CD1c-positive myeloid dendritic cell (primary cell): ENCODE results near the gene FOXJ1.
A peak's percentile ranks its signal among the peaks of the same experiment; 100 is the strongest.

Source experiments
- DNase-seq: peaks from one replicate; pipeline ENCODE4 v3.0.0-alpha.2; 2016; ENCODE audit errors: extremely low spot score

Gene FOXJ1

DNA sequence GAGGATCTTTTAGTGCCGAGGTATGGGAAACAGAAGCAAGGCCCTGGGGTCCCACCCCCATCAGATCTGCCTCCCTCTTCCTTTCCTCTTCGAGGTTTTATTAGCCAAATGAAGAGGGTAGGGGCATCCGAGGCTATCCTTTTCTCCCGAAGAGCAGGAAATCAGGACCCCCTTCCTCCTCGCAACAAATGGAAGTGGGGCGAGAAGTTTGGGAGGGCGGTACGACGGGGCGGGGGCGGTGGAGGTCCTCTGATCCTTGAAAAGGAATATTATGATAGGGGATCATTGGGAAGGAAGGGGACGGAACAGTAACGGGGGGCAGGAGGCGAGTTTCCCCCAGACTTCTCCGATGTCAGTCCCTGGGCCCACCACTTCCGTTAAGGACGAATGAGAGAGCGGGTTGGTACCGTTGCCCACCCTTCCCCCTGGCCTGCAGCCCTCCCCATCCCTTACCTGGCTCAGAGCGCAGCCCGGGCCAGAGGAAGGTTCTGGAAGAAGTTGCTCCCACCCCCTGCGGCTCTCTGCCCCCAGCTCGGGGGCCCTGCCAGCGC, 309 bp downstream of the FOXJ1 start:
- no peak for DNase-seq

DNA sequence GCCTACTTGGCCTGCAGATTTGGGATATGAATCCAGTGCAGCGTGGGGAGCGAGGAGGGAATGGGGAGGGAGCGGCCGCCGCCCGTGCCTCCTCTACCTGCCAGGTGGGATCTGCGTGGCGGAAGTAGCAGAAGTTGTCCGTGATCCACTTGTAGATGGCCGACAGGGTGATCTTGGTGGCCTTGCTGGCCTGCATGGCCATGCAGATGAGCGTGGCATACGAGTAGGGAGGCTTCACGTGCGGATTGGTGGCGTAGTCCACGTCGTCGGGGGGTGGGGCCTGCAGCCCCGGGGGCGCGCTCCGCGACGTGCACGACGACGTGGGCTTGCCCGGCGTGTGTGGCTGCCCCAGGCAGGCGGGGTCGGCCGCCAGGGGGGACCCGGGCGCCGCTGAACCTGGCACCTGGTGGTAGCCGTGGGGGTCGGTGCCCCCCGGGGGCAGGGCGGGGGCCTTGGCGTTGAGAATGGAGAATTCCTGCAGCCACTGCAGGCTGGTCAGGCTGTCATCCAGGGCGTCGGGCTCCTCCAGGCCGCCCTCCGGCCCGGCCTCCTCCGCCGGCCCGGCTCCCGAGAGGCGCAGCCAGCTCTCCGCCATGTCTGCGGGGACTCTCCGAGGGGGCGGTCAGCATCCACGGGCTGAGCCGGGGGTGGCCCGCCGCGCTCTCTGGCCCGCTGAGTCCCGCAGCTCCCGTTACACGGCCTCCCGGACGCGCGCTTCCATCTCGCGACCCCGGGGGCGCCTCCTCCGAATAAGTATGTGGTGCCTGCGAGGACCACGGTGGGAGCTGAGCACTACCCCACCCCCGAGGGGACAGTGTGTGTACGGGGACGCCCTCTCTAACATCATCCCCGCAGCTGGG, 1.0 kb downstream of the FOXJ1 start:
- peak; percentile 30 for DNase-seq

DNA sequence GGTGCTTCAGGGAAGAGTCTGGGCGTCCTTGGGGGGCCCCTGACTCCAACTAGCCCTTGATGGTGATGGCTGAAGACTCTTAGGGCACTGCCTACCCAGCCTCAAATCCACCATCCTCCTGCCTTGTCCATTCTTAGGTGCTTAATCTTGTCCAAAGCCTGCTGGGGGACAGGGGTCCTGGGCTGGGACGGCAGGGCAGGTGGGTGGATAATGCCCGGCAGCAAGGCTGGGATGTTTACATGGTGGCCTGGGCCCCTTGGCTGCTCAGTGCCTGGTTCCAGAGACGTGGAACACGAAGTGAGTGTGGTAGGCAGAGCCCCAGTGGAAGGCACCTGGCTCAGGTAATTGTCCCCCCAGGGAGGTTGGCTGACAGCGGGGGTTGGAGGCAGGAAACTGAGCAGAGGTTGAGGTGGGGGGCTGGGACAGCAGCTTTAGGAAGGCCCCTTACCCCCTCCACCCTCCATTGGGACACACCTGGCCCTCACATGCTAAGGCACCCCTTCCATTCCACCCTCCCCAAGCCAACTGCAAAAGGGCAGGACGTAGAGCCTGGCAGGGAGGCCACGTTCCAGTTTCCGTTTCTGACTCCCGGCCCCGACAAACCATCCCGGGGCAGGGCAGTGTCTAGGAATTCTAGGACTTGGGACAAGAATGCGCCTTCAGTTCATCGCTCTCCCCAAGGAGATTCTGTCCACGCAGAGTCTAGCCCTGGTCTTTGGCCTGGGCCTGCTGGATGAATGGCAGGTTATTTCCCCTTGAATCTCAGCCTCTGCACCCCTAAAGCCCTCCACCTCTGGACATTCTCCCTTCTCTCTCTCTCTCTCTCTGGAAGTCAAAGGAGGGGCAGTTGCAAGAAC, 1.9 kb downstream of the FOXJ1 start:
- no peak for DNase-seq

DNA sequence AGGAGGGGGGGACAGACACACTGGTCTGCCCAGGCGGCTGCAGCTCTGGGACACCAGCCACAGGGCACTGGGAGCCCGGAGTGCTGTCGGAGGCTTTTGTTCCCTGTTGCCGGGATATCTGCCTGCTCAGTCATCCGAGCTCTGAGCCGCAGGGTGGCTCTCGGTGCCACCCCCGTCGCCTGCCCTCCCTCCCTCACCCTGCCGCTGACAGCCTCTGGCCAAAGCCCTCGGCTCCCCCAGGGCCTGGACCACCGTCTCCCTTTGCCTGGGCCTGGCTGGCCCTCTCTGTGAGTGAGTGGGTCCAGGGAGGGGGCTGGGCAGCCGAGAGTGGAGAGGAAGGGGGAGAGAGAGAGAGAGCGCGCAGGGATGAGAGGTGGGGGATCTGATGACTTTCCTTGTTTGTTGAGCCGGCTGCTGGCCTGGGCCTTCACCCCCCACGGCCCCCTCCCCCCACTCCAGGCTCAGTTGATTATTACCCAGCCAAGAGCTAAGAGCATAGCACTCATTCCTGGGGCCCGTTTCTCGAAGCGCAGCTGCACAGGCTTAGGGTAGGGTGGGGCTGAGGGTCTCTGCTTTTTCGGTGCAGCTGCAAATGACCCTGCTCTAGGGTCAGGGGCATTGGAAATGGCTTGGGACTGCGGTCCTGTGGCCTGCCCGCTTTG, 2.7 kb downstream of the FOXJ1 start:
- no peak for DNase-seq

DNA sequence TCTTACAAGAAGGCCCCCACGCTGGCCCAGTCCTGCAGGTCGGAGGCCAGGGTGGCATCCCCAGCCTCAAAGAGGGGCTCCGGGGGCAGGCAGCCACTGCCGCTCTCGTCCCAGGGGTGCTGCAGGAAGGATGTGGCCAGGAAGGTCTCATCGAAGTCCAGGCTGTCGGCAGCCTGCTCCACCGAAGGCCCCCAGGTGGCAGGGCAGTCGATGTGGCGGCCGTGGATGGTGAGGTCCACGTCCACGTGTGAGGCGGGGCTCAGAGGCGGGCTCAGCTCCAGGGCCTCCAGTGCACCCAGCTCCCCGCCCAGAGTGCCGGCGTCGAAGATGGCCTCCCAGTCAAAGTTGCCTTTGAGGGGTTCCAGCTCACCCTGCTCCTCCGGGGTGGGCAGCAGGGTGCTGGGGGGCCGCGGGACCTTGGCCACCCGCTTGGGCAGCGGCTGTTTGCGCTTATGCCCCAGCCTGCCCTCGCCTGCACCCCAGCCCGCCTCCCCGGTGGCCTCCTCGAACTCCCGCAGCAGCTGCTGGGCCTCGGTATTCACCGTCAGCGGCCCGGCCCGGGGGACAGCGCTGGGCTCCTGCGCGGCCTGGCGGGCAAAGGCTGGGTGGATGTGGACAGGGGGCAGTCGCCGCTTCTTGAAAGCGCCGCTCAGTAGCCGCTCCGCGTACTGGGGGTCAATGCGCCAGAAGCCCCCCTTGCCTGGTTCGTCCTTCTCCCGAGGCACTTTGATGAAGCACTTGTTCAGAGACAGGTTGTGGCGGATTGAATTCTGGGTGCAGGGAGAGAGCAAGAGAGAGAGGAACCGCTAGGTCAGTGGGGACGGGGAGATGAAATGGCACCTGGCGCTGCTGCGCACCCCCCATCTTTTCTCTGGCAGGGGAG, 3.5 kb downstream of the FOXJ1 start:
- no peak for DNase-seq

GRCh38 chr17:76137001-76137350, 4.1 kb downstream of the FOXJ1 start:
- DNase-seq: no peak

GRCh38 chr17:76136276-76137000, 4.6 kb downstream of the FOXJ1 start:
- no peak for DNase-seq

DNA sequence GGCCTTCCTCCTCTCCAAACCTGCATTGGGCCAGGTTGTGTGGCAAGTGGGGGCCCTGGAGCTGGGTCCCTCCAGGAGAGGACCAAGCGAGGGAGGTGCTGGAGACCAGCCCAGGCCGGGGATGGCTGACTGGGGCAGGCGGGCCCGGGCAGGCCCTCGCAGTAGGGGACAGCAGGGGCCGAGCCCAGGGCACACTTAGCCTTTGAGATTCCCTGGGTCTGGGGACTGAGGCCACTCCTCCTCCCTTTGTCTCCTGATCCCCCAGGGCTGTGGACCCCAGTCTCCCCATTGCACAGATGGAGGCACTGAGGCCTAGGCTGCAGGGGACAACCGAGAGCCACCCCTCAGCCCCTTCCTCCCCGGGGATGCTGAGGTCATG, 5.2 kb downstream of the FOXJ1 start:
- no peak for DNase-seq

DNA sequence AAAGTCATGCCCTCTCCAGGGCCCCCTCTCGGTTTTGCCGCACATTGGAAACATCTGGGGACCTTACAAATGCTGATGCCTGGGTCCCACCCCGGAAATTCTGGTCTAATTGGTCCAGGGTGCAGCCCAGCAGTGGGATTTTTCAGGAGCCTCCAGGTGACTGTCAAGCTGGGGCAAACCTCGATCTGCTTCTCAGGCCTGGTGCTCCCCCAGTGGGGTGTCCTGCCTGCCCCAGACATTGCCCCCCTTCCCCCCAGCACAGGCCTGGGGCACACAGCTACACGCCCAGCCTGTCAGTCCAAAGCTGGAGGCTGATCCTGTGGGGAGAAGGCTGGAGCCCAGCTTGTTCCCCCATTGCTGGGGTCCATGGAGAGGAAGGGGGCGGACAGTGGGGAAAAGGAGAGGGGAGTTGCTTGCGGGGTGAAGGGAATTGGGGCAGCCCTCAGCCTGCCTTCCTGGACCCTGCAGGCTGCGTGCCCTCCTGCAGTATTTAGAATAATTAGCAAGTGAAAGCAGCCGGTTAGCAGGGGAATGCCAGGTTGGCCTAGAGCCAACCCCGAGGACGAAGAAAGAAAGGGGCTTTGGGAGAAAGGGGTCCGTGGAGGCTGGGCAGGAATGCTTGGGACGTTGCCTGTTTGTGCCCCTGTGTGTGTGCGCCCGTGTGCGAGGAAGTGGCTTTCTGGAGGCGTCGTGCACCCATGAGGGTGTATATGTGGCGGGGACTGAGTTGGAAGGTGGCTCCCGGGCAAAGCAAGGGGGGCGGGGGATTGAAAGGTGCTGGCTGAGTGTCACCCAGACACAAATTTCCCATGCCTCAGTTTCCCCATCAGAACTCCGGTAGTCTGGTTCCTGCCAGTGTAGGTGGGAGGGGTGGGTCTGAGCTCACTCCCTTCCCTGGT, 5.9 kb downstream of the FOXJ1 start:
- no peak for DNase-seq

- no peak for DNase-seq
Measured at GRCh38 chr17:76132574-76133338, 8.3 kb downstream of the FOXJ1 start.

DNA sequence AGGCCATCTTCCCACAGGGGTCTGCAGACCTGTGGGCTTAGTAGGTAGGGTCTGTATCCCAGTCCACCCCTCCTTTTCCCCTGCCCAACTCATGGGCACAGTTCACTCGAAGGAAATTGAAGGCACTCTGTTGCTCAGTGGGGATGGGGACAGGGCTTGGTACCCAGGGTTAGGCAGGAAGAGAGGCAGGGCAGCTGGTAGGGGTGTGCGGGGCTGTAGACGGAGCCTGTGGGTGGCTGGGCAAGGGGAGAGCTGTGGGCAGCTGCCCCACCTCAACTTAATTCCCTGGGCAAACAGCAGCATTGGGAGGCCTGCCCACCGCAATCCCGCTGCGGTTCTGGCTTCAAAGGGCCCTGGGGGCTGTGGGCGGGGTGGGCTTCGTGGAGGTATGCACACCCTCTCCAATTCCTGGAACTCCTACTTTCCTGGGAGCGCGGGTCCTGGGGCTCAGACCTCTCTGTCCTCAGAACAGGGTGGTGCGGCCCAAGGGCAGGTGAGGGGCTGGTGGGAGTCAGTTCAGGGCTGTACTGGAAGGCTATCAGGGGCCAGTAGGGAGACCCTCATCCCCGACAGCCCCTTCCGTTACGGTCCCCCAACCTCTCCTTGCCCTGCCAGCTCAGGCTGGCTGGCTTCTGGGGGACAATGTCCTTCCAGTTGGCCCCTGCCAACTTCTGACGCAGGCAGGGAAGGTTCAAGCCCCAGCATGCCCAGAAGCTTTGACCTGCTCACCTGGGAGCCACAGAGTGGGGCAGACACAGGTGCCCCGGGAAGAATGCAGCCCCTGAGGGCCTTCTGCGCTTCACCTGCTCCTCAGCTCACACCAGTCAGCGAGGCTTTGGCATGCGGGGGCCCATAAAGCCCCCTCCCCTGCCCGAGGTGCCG, 9.1 kb downstream of the FOXJ1 start:
- no peak for DNase-seq

DNA sequence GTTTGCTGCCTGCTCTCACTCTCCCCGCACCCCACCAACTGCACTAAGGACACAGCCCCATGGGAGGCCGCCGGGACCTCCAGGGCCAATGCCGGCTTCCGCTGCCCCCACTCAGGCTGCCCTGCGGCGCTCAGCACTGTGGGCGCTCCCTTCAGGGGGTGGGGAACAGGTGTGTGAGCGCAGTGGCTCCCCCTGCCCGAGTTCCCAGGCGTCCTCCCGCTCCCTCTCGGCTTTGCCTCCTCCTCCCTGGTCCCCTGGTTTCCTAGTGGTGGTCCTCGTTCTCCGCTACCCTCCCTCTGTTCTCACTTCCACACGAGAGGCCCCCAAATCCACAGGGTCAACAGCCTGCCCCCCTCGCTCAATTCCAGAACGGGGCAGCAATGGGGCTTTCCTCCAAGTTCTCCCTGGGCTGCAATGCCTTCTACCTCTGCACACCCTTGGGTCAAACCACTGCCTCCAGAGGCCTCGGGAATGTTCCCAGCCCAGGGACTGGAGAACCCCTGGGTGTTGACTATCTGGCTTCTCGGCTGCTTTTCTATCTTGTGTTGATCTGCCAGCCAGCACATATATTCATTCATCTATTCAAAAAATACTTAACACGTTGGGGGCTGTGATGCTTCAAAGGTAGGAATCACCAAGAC, 9.9 kb downstream of the FOXJ1 start:
- DNase-seq: no peak

DNA sequence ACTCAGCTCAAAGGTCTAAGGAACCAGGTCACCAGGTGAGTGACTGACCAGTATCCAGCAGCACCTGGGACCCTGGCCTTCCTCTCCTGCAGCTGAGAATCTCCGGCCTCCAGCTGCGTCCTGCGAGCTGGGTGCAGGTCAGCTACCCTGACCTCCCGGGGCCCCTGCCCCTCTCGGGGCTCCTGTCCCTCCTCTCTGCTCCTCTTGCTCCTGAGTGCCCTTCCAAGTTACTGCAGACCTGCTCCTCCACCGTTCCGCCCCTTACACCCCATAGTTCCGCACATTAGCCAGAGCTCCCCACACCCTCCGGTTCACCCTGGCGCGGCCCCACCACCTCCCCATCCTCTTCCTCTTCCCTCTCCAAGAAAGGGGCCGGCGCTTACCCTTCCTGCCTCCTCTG, 10.6 kb downstream of the FOXJ1 start:
- DNase-seq: no peak

DNA sequence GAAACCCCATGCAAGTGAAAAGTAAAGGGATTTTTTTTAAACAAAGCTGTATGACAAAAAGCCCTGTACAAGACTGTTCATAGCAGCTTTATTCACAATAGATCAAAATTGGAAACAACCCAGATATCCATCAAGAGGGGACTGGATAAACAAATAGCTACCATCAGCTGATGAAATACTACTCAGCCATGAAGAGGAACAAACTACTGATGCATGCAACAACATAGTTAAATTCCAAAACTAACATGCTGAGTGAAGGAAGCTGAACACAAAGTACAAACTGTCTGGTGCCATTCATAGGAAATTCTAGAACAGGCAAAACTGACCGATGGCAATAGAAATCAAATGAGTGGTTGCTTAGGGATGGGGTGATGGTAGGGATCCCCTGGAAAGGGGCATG, 15.1 kb downstream of the FOXJ1 start:
- DNase-seq: no peak

DNA sequence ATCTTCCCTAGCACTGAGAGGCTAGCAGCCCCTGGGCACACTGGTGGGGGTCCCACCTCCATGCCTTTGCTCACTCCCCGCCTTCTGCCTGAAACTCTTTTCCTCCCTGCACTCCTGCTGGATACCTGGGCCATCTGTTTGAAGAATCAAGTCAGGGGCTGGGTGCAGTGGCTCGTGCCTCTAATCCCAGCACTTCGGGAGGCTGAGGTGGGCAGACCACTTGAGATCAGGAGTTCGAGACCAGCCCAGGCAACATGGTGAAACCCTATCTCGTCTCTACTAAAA, 15.7 kb downstream of the FOXJ1 start:
- no peak for DNase-seq

- no peak for DNase-seq
Measured at GRCh38 chr17:76124582-76125390, 16.3 kb downstream of the FOXJ1 start.
